Endothelial cell of umbilical vein (primary cell): ENCODE results near the gene FAM83D. TPM values are rescaled to one million over a fixed set of nuclear protein-coding genes. Genes with fewer than 3 reads are reported as not detected.

Experiments used
- BruUV-seq: library from RNA; stranded (reverse); fragments of 400-500 nt; replicated peaks from 2 replicates; lab custom pipeline; 2021; lab: Mats Ljungman, UMichigan
- CTCF ChIA-PET: fragments of 300-600, 350-600 bp; sonication (Branson Sonifier 250); formaldehyde crosslinking; loops from one replicate; lab custom pipeline; 2021; ENCODE audit warnings: antibody characterized with exemption, inconsistent platforms; lab: Charles Lee
- POLR2A ChIA-PET: fragments of 300-600, 350-600 bp; sonication (Branson Sonifier 250); formaldehyde crosslinking; loops from one replicate; lab custom pipeline; 2021; ENCODE audit warnings: antibody characterized with exemption, inconsistent platforms; lab: Charles Lee
- DNase-seq: peaks from one replicate; pipeline ENCODE4 v3.0.0-alpha.2; 2011; ENCODE audit warnings: low read depth, low spot score
- FAIRE-seq: peaks from 2 replicates; lab custom pipeline; 2011; peaks lifted over from hg19 to GRCh38; lab: Jason Lieb, UNC
- H2AFZ ChIP-seq: 2 replicates; pipeline ENCODE4 v1.6.0; 2012; ENCODE audit warnings: low read depth, low read length, control low read depth, inconsistent platforms
- H3K27ac ChIP-seq: 2 replicates; pipeline ENCODE4 v1.5.1; 2011; ENCODE audit warnings: low read depth, mild to moderate bottlenecking, control low read depth, low read length, moderate library complexity; ENCODE audit not compliant: insufficient read depth
- H3K27me3 ChIP-seq, 2 experiments: 2 replicates each; pipeline versions ENCODE4 v1.6.0 to v1.6.1; 2011; ENCODE audit warnings: low read length in 2 of 2, mixed read lengths in 1 of 2; ENCODE audit not compliant: control insufficient read depth in 2 of 2, insufficient read depth in 2 of 2
- H3K36me3 ChIP-seq, 2 experiments: 2 replicates in 1 of 2; 3 replicates in 1 of 2; pipeline ENCODE4 v1.5.1; 2011; ENCODE audit warnings: low read length in 2 of 2, mild to moderate bottlenecking in 1 of 2, moderate library complexity in 1 of 2; ENCODE audit not compliant: control insufficient read depth in 2 of 2, insufficient read depth in 2 of 2; ENCODE audit errors: extremely low read depth in 1 of 2
- H3K4me1 ChIP-seq: 3 replicates; pipeline ENCODE4 v1.5.1; 2011; ENCODE audit warnings: mild to moderate bottlenecking, low read length; ENCODE audit not compliant: control insufficient read depth, insufficient read depth; ENCODE audit errors: extremely low read depth
- H3K4me2 ChIP-seq: 2 replicates; pipeline ENCODE4 v1.6.1; 2011; ENCODE audit warnings: low read length, control low read depth, mixed read lengths; ENCODE audit not compliant: insufficient read depth
- H3K4me3 ChIP-seq, 3 experiments: fragments of 200-600 bp in 1 of 3; sonication (generic), shearing (Covaris generic) in 1 of 3; replicated peaks in 1 of 3; 2 replicates each; pipeline ENCODE4 v1.5.1; 2011 to 2016; ENCODE audit warnings: control low read depth in 3 of 3, low read length in 3 of 3, mild to moderate bottlenecking in 2 of 3, inconsistent platforms in 1 of 3, low read depth in 1 of 3, moderate library complexity in 1 of 3; ENCODE audit not compliant: insufficient read depth in 1 of 3
- H3K79me2 ChIP-seq: 2 replicates; pipeline ENCODE4 v1.6.0; 2012; ENCODE audit warnings: low read length, inconsistent platforms; ENCODE audit not compliant: control insufficient read depth, insufficient read depth
- H3K9ac ChIP-seq: replicated peaks from 2 replicates; pipeline ENCODE3; 2011; ENCODE audit warnings: low read length, control low read depth; ENCODE audit not compliant: insufficient read depth; ENCODE audit errors: extremely low read depth
- H3K9me1 ChIP-seq: replicated peaks from 3 replicates; pipeline ENCODE4 v1.6.0; 2011; ENCODE audit warnings: mild to moderate bottlenecking, low read length; ENCODE audit not compliant: control insufficient read depth, insufficient read depth; ENCODE audit errors: extremely low read depth
- H3K9me3 ChIP-seq: replicated peaks from 2 replicates; pipeline ENCODE4 v1.5.1; 2012; ENCODE audit warnings: low read length, inconsistent platforms; ENCODE audit not compliant: control insufficient read depth, insufficient read depth
- H4K20me1 ChIP-seq: replicated peaks from 2 replicates; pipeline ENCODE3; 2011; ENCODE audit warnings: mild to moderate bottlenecking, low read length; ENCODE audit not compliant: control insufficient read depth, insufficient read depth; ENCODE audit errors: extremely low read depth
- CTCF ChIP-seq, 2 donors: IDR thresholded peaks; 1 replicate in 1 of 2; 2 replicates in 1 of 2; pipeline ENCODE4 v1.5.1; 2011; ENCODE audit warnings: low read length in 2 of 2, mild to moderate bottlenecking in 2 of 2, moderate library complexity in 2 of 2, control low read depth in 1 of 2, inconsistent platforms in 1 of 2, low read depth in 1 of 2; ENCODE audit not compliant: insufficient read depth in 1 of 2; ENCODE audit errors: extremely low read depth in 1 of 2
- EZH2 ChIP-seq: IDR thresholded peaks from 2 replicates; pipeline ENCODE4 v1.6.1; 2012; ENCODE audit warnings: borderline replicate concordance, low read depth, mild to moderate bottlenecking, moderate library complexity, low read length, inconsistent platforms; ENCODE audit not compliant: severe bottlenecking
- FOS ChIP-seq: IDR thresholded peaks from 2 replicates; pipeline ENCODE4 v1.6.1; 2011; ENCODE audit warnings: mild to moderate bottlenecking, low read length, moderate library complexity, borderline replicate concordance; ENCODE audit not compliant: insufficient read depth
- GATA2 ChIP-seq: IDR thresholded peaks from 2 replicates; pipeline ENCODE4 v1.7.0; 2011; ENCODE audit warnings: low read depth, mild to moderate bottlenecking, moderate library complexity, mixed read lengths, low read length; ENCODE audit not compliant: insufficient read length, insufficient read depth
- JUN ChIP-seq: IDR thresholded peaks from 2 replicates; pipeline ENCODE4 v1.6.1; 2011; ENCODE audit warnings: borderline replicate concordance, low read depth; ENCODE audit not compliant: insufficient read length, insufficient read depth
- MAX ChIP-seq: IDR thresholded peaks from 2 replicates; pipeline ENCODE4 v1.6.1; 2011; ENCODE audit not compliant: insufficient read depth, insufficient read length
- MYC ChIP-seq: IDR thresholded peaks from one replicate; pipeline ENCODE4 v1.6.1; 2011; ENCODE audit warnings: mild to moderate bottlenecking, low read depth, low read length
- POLR2A ChIP-seq: IDR thresholded peaks from 2 replicates; pipeline ENCODE4 v1.6.1; 2012; ENCODE audit warnings: low read depth, mild to moderate bottlenecking, control low read depth, low read length
- POLR2AphosphoS5 ChIP-seq: IDR thresholded peaks from 2 replicates; pipeline ENCODE4 v1.6.1; 2012; ENCODE audit warnings: low read depth, mild to moderate bottlenecking, control low read depth, low read length, moderate library complexity; ENCODE audit not compliant: insufficient read depth
- dilution Hi-C: fragments of 300-500 bp; cut with MboI; formaldehyde crosslinking; loops from one replicate; pipeline ENCODE4 v1.15.0; 2019; ENCODE audit warnings: low sequenced_read_pairs; ENCODE audit not compliant: extremely low pct_ligation_motif_present
- intact Hi-C: fragments of 100-400 bp; cut with micrococcal nuclease; formaldehyde crosslinking; loops from one replicate; pipeline ENCODE4 v1.10.0; 2022
- polyA plus RNA-seq, 4 experiments: library from polyadenylated mRNA; depleted of rRNA in 3 of 4; stranded (reverse) in 3 of 4; unstranded in 1 of 4; fragments of >200 nt; gene quantifications; 2 replicates each; pipeline versions ENCODE4 v1.2.1 to v1.2.3, GENCODE V29; 2011 to 2012; ENCODE audit warnings: missing spikeins in 1 of 4
- total RNA-seq: library from RNA; stranded (reverse); gene quantifications from 2 replicates; pipeline ENCODE4 v1.2.3, GENCODE V29; 2021

The FAM83D gene
- total and polyA plus RNA-seq, 2 donors (not counting 3 experiments of a cell fraction or from before 2014, with no cell fraction given), result 41.0 to 46.0 TPM

- POLR2A ChIA-PET, result no interaction called here
- no peak overlapping the region for H3K27ac ChIP-seq
- H3K79me2 ChIP-seq, result peaks cover 19% of the 10 kb centered on the region
Measured at GRCh38 chr20:38969708-38970107, 43.5 kb downstream of the FAM83D start.

More at GRCh38 chr20:38969708-38970107, 43.5 kb downstream of the FAM83D start:
- intact Hi-C loops (no loop called here), dilution Hi-C loops (no loop called here)
- DNase-seq, result no peak
- Histone ChIP-seq H3K4me2 (no peak overlapping the region), H3K9me1 (no peaks in the 10 kb centered on the region), H3K27me3 (no peaks in the 10 kb centered on the region), H4K20me1 (no peaks in the 10 kb centered on the region), H3K9ac (no peak overlapping the region), H3K4me1 (peaks cover 6% of the 10 kb centered on the region), H3K9me3 (no peaks in the 10 kb centered on the region), H3K36me3 (peaks cover 0 to 4% of the 10 kb centered on the region in 2 experiments), H3K4me3 (no peak overlapping the region), H2AFZ (no peak overlapping the region)
- TF ChIP-seq MAX (no peak), POLR2AphosphoS5 (no peak), MYC (no peak), POLR2A (no peak), CTCF (IDR thresholded peaks at IDR 0.05; ENCODE audit: extremely low read depth in 1 of 2, insufficient read depth in 1 of 2, low read depth in 1 of 2, low read length in 2 of 2) (no peak), JUN (no peak), FOS (no peak), GATA2 (no peak), EZH2 (no peak)
- no peak for FAIRE-seq
- CTCF ChIA-PET, result no interaction called here
- no TSS peak for BruUV-seq
